ENCODE results near the gene LMTK2.

The LMTK2 gene

GRCh38 chr7:98106647-98107312 is at the start of gene LMTK2:
LMTK2 (plus strand) TSS chr7:98106862; CDS start chr7:98107178, 316 bp downstream.
- in situ Hi-C loops (cut with HindIII; ENCODE audit: low pct_unique_long_range_greater_than_20kb, low sequenced_read_pairs) = no loop called here
- peak; percentile 55 to 88 for DNase-seq (ENCODE audit: low read depth in 1 of 2, low spot score in 1 of 2)
- no peak for TF ChIP-seq JUND (IDR thresholded peaks at IDR 0.05; ENCODE audit: low read depth)

DNA sequence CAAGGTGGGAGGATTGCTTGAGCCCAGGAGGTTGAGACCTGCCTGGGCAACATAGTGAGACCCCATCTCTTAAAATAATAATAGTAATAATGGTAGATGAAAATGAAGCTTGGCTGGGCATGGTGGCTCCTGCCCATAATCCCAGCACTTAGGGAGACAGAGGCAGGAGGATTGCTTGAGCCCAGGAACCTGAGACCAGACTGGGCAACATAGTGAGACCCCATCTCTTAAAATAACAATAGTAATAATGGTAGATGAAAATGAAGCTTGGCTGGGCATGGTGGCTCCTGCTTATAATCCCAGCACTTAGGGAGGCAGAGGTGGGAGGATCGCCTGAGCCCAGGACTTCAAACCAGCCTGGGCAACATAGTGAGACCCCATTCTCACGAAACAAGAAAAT is 49.5 kb upstream of the LMTK2 start:
- no peak for DNase-seq (ENCODE audit: low read depth in 1 of 2, low spot score in 1 of 2)
- in situ Hi-C loops (cut with HindIII; ENCODE audit: low pct_unique_long_range_greater_than_20kb, low sequenced_read_pairs) = no loop called here
- TF ChIP-seq JUND (IDR thresholded peaks at IDR 0.05; ENCODE audit: low read depth) = no peak

GRCh38 chr7:98058186-98058585 is 48.5 kb upstream of the LMTK2 start:
- in situ Hi-C loops (cut with HindIII; ENCODE audit: low pct_unique_long_range_greater_than_20kb, low sequenced_read_pairs) = no loop called here
- DNase-seq (ENCODE audit: low read depth in 1 of 2, low spot score in 1 of 2) = no peak
- no peak for TF ChIP-seq JUND (IDR thresholded peaks at IDR 0.05; ENCODE audit: low read depth)

GRCh38 chr7:98064233-98064632 is 42.4 kb upstream of the LMTK2 start:
- TF ChIP-seq JUND (IDR thresholded peaks at IDR 0.05; ENCODE audit: low read depth) = no peak
- in situ Hi-C loops (cut with HindIII; ENCODE audit: low pct_unique_long_range_greater_than_20kb, low sequenced_read_pairs) = no loop called here
- no peak for DNase-seq (ENCODE audit: low read depth in 1 of 2, low spot score in 1 of 2)

- in situ Hi-C loops (cut with HindIII; ENCODE audit: low pct_unique_long_range_greater_than_20kb, low sequenced_read_pairs) = no loop called here
- TF ChIP-seq JUND (IDR thresholded peaks at IDR 0.05; ENCODE audit: low read depth) = no peak
- DNase-seq (ENCODE audit: low read depth in 1 of 2, low spot score in 1 of 2) = no peak
Measured at GRCh38 chr7:98066208-98066607, 40.5 kb upstream of the LMTK2 start.

GRCh38 chr7:98066934-98067507 is 39.6 kb upstream of the LMTK2 start:
- DNase-seq (ENCODE audit: low read depth in 1 of 2, low spot score in 1 of 2) = no peak
- in situ Hi-C loops (cut with HindIII; ENCODE audit: low pct_unique_long_range_greater_than_20kb, low sequenced_read_pairs) = no loop called here
- TF ChIP-seq JUND (IDR thresholded peaks at IDR 0.05; ENCODE audit: low read depth) = no peak

DNA sequence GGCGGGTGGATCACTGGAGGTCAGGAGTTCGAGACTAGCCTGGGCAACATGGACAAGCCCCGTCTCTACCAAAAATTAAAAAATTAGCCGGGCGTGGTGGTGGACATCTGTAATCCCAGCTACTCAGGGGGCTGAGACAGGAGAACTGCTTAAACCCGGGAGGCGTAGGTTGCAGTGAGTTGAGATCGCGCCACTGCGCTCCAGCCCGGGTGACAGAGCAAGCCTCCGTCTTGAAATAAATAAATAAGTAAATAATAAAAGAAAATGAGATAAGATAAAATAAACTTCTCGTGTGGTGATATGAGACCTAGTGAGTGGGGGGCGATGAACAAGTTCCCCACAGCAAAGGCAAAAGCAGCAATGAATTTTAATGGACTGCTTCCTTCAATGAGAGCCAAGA is 33.6 kb upstream of the LMTK2 start:
- DNase-seq (ENCODE audit: low read depth in 1 of 2, low spot score in 1 of 2) = no peak
- TF ChIP-seq JUND (IDR thresholded peaks at IDR 0.05; ENCODE audit: low read depth) = no peak
- in situ Hi-C loops (cut with HindIII; ENCODE audit: low pct_unique_long_range_greater_than_20kb, low sequenced_read_pairs) = no loop called here

GRCh38 chr7:98075801-98076200 is 30.9 kb upstream of the LMTK2 start:
- no peak for TF ChIP-seq JUND (IDR thresholded peaks at IDR 0.05; ENCODE audit: low read depth)
- in situ Hi-C loops (cut with HindIII; ENCODE audit: low pct_unique_long_range_greater_than_20kb, low sequenced_read_pairs) = no loop called here
- no peak for DNase-seq (ENCODE audit: low read depth in 1 of 2, low spot score in 1 of 2)

DNA sequence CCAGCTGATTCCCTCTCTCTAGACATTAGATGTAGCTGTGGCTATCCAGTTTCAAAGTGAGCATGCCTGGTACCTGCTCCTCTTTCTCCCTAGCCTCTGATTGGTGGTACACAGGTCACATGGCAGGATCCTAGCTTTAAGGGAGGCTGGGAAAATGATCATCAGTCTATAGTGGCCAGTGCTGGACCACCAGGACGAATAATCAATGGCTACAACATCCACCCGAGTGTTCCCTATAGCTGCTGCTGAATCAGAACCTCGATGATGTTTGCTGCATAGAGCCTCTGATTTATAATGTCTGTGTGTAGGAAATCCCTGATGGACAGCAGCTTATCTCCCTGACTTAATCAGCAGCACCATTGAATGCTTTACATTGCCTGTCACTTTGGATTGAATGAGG is 28.9 kb upstream of the LMTK2 start:
- no peak for TF ChIP-seq JUND (IDR thresholded peaks at IDR 0.05; ENCODE audit: low read depth)
- DNase-seq (ENCODE audit: low read depth in 1 of 2, low spot score in 1 of 2) = no peak
- in situ Hi-C loops (cut with HindIII; ENCODE audit: low pct_unique_long_range_greater_than_20kb, low sequenced_read_pairs) = no loop called here

GRCh38 chr7:98078197-98078870 is 28.3 kb upstream of the LMTK2 start:
- no peak for DNase-seq (ENCODE audit: low read depth in 1 of 2, low spot score in 1 of 2)
- no peak for TF ChIP-seq JUND (IDR thresholded peaks at IDR 0.05; ENCODE audit: low read depth)
- in situ Hi-C loops (cut with HindIII; ENCODE audit: low pct_unique_long_range_greater_than_20kb, low sequenced_read_pairs) = no loop called here

GRCh38 chr7:98079891-98080648 is 26.6 kb upstream of the LMTK2 start:
- DNase-seq (ENCODE audit: low read depth in 1 of 2, low spot score in 1 of 2) = no peak
- TF ChIP-seq JUND (IDR thresholded peaks at IDR 0.05; ENCODE audit: low read depth) = no peak
- in situ Hi-C loops (cut with HindIII; ENCODE audit: low pct_unique_long_range_greater_than_20kb, low sequenced_read_pairs) = no loop called here

- TF ChIP-seq JUND (IDR thresholded peaks at IDR 0.05; ENCODE audit: low read depth) = no peak
- in situ Hi-C loops (cut with HindIII; ENCODE audit: low pct_unique_long_range_greater_than_20kb, low sequenced_read_pairs) = no loop called here
- no peak for DNase-seq (ENCODE audit: low read depth in 1 of 2, low spot score in 1 of 2)
Measured at GRCh38 chr7:98081319-98081718, 25.3 kb upstream of the LMTK2 start.

DNA sequence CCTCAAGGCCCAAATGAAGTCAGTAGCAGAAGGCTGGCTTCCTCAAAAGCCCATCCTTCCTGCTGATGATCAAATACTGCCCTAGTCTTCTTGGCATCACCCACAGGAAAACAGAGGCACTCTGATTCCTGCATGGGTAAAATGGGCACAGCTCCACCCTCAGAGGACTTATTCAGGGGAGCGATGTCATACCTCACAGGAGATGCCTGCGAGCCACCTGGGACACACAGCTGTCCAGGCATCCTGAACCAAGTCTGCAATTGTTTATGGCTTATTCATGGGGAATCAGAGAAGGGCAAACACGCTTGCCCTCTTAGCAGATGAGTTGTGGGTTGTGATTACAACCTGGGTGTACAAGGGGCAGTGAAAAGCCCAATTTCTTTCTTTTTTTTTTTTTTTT is 22.0 kb upstream of the LMTK2 start:
- DNase-seq (ENCODE audit: low read depth in 1 of 2, low spot score in 1 of 2) = no peak
- no peak for TF ChIP-seq JUND (IDR thresholded peaks at IDR 0.05; ENCODE audit: low read depth)
- in situ Hi-C loops (cut with HindIII; ENCODE audit: low pct_unique_long_range_greater_than_20kb, low sequenced_read_pairs) = no loop called here

All from T47D (cell line).